Uterus (tissue), 4 donors: ENCODE measurements around the gene RAPH1. TPM values are rescaled to one million over a fixed set of nuclear protein-coding genes. Genes with fewer than 3 reads are reported as not detected.

ENCODE experiments used
- DNase-seq, 2 donors: peaks; one replicate each; pipeline ENCODE4 v3.0.0-alpha.2; 2019 to 2020
- H3K27ac ChIP-seq, 2 donors: fragments of 200-600 bp; sonication (generic); 1 replicate in 1 of 2; 2 replicates in 1 of 2; pipeline ENCODE4 v1.5.1; 2016 to 2018
- H3K27me3 ChIP-seq, 2 donors: fragments of 200-600 bp; sonication (generic); one replicate each; pipeline ENCODE4 v1.5.1; 2018 to 2019; ENCODE audit warnings: control low read depth in 1 of 2
- H3K36me3 ChIP-seq, 2 donors: fragments of 200-600 bp; sonication (generic); one replicate each; pipeline ENCODE4 v1.5.1; 2019; ENCODE audit warnings: control low read depth in 1 of 2
- H3K4me1 ChIP-seq, 2 donors: fragments of 200-600 bp; sonication (generic); one replicate each; pipeline ENCODE4 v1.5.1; 2018 to 2019; ENCODE audit warnings: control low read depth in 1 of 2
- H3K4me3 ChIP-seq, 2 donors: fragments of 200-600 bp; sonication (generic); 1 replicate in 1 of 2; 2 replicates in 1 of 2; pipeline ENCODE4 v1.5.1; 2018 to 2019; ENCODE audit warnings: mild to moderate bottlenecking in 1 of 2
- H3K9me3 ChIP-seq, 2 donors: fragments of 200-600 bp; sonication (generic); one replicate each; pipeline ENCODE4 v1.5.1; 2019; ENCODE audit warnings: control low read depth in 1 of 2
- CTCF ChIP-seq, 4 experiments: fragments of 200-600 bp in 2 of 4; fragments of 450-650 bp in 2 of 4; sonication (generic) in 2 of 4; IDR thresholded peaks; one replicate each; pipeline ENCODE4 v1.5.1; 2016 to 2019; ENCODE audit warnings: antibody characterized with exemption in 4 of 4, mild to moderate bottlenecking in 2 of 4, moderate library complexity in 1 of 4
- POLR2A ChIP-seq, 2 donors: fragments of 450-650 bp; IDR thresholded peaks; one replicate each; pipeline ENCODE4 v1.6.1; 2016; ENCODE audit warnings: antibody characterized with exemption in 2 of 2, mild to moderate bottlenecking in 1 of 2, moderate library complexity in 1 of 2
- intact Hi-C: fragments of 100-400 bp; cut with DNase I; formaldehyde crosslinking; loops from one replicate; pipeline ENCODE4 v1.15.1; 2023; ENCODE audit warnings: low total_unique reads
- total RNA-seq, 4 donors: library from RNA; depleted of rRNA in 3 of 4; stranded (reverse); fragments of >200 nt in 3 of 4; gene quantifications; one replicate each; pipeline versions ENCODE4 v1.1.0 to v1.2.4, GENCODE V29; 2014 to 2023
- donor health status: DM: yes; HTN: yes; CAD: no.

The RAPH1 gene
- total RNA-seq, 4 donors from 2014 or later: 17.4 to 49.5 (median 23.5) TPM

- H3K4me1 ChIP-seq: peaks cover 0 to 4% of the 10 kb centered on the region in 2 donors
- no peak for DNase-seq
- peak overlapping the region; percentile 86 to 99 for H3K4me3 ChIP-seq
- no peaks in the 10 kb centered on the region for H3K27me3 ChIP-seq
- H3K27ac ChIP-seq: peak overlapping the region; percentile 79 to 94
- intact Hi-C loops: no loop called here
- no peaks in the 10 kb centered on the region for H3K9me3 ChIP-seq
- TF ChIP-seq CTCF (IDR thresholded peaks at IDR 0.05): no peak
- no peak for TF ChIP-seq POLR2A (IDR thresholded peaks at IDR 0.05)
- no peaks in the 10 kb centered on the region for H3K36me3 ChIP-seq
Measured at GRCh38 chr2:203535784-203536585, 884 bp upstream of the RAPH1 start.

GRCh38 chr2:203534621-203535077 lies 452 bp downstream of the RAPH1 start:
- intact Hi-C loops: no loop called here
- peak overlapping the region; percentile 86 to 99 for H3K4me3 ChIP-seq
- H3K4me1 ChIP-seq: peaks cover 0 to 4% of the 10 kb centered on the region in 2 donors
- peak overlapping the region; percentile 92 to 94 for H3K27ac ChIP-seq
- TF ChIP-seq POLR2A (IDR thresholded peaks at IDR 0.05): no peak
- no peak for TF ChIP-seq CTCF (IDR thresholded peaks at IDR 0.05)
- no peaks in the 10 kb centered on the region for H3K36me3 ChIP-seq
- no peaks in the 10 kb centered on the region for H3K9me3 ChIP-seq
- peak in 1 of 2 donors; percentile 30 for DNase-seq
- H3K27me3 ChIP-seq: no peaks in the 10 kb centered on the region

GRCh38 chr2:203533676-203534591 lies 1.2 kb downstream of the RAPH1 start:
- intact Hi-C loops: no loop called here

GRCh38 chr2:203532957-203533658 lies 2.0 kb downstream of the RAPH1 start:
- peak in 1 of 2 donors; percentile 26 for DNase-seq
- intact Hi-C loops: no loop called here
- TF ChIP-seq CTCF (IDR thresholded peaks at IDR 0.05) (peak in 1 of 4 experiments; percentile 0), POLR2A (IDR thresholded peaks at IDR 0.05) (no peak)
- no peaks in the 10 kb centered on the region for H3K27me3 ChIP-seq
- H3K9me3 ChIP-seq: no peaks in the 10 kb centered on the region
- H3K36me3 ChIP-seq: no peaks in the 10 kb centered on the region
- H3K4me1 ChIP-seq: peaks cover 0 to 4% of the 10 kb centered on the region in 2 donors
- peak overlapping the region; percentile 38 to 94 for H3K27ac ChIP-seq
- peak overlapping the region; percentile 86 to 99 for H3K4me3 ChIP-seq

More at GRCh38 chr2:203533676-203534591, 1.2 kb downstream of the RAPH1 start:
- no peaks in the 10 kb centered on the region for H3K27me3 ChIP-seq
- peak overlapping the region; percentile 92 to 94 for H3K27ac ChIP-seq
- H3K4me1 ChIP-seq: peaks cover 0 to 4% of the 10 kb centered on the region in 2 donors
- H3K36me3 ChIP-seq: no peaks in the 10 kb centered on the region
- DNase-seq: no peak
- peak overlapping the region; percentile 86 to 99 for H3K4me3 ChIP-seq
- H3K9me3 ChIP-seq: no peaks in the 10 kb centered on the region
- TF ChIP-seq CTCF (IDR thresholded peaks at IDR 0.05) (no peak), POLR2A (IDR thresholded peaks at IDR 0.05) (no peak)
